Stimulated activated CD8-positive, alpha-beta memory T cell treated with anti-CD3 and anti-CD28 coated beads, Interleukin-7, amount 100 ng/mL, for 48 hours (primary cell): ENCODE measurements around the gene TOM1L2.
"Not testable (repeated sequence)": the region's sequence is repeated elsewhere in the genome, so short reads cannot be mapped to it uniquely, and the experiment has no call there.

Experiments used
- DNase-seq, 2 donors: peaks; one replicate each; pipeline ENCODE4 v3.0.0-alpha.2; 2020; ENCODE audit warnings: low read depth in 1 of 2; ENCODE audit errors: extremely low read depth in 1 of 2

The TOM1L2 gene

DNA sequence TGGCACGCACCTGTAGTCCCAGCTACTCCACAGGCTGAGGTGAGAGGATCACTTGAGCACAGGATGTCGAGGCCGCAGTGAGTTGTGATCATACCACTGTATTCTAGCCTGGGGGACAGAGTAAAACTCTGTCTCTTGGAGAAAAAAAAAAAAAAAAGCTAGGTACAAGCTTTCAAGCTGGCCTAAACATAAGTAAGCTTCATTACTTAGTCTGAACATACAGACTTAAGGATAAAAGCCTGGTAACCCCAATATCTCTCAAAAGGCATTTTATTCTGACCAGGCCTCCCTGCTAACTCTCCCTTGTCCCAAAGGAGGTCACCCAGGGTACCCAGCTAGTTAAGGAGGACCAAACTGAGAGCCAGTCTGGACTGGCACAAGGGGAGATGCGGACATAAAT is 46.2 kb downstream of the TOM1L2 start:
- DNase-seq = no peak

DNA sequence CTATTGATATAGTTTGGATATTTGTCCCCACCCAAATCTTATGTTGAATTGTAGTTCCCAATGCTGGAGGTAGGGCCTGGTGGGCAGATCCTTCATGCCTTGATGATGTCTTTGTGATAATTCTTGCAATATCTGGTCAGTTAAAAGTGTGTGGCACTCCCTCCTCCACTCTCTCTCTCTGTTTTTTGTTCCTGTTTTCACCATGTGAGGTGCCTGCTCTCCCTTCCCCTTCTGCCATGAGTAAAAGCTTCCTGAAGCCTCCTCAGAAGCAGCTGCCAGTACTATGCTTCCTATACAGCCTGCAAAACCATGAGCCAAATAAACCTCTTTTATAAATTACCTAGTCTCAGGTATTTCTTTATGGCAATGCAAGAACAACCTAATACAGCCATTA is 47.3 kb downstream of the TOM1L2 start:
- DNase-seq = no peak

GRCh38 chr17:17924131-17924856 is 47.9 kb downstream of the TOM1L2 start:
- DNase-seq = no peak

GRCh38 chr17:17922070-17922614 is 50.1 kb downstream of the TOM1L2 start:
- DNase-seq = no peak

DNA sequence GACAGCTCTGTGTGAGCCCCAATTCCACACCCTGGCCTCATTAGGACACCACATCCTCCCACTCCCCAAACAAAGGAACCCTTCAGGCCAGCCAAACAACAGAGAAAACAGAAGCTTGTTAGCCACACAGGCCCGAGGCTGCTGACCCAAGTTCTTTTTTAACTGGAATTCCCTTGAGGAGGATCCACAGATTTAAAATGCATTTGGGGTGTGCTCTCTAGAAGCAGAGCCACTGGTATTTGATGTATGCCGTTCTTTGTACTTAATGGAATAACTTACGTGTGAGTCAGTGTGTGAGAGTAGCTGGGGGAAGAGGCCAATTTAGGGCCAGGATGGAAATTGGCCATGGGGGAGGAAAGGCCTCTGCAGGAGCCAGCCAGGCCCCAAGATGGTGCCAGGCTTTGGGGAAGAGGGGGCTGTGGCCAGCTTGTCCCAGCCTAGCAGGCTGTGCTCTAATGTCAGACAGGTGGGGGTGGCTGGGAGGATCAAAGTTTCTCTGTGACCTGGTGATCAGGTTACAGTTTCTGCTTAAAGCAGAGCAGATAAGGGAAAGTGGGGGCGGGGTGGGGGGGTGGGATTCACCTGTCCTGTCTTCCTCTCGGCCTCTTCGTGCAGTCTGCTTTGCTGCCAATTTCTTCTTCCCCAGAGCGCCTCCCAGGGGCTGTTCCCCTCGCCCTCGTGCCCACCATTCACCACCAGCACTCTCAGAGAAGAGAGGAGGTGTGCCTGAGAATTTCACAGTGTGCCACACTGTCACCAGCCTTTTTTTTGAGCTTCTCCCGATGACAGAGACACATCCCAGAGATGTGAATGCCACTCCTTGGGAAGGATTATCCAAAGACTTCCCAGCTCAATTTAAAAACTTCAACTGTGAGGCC is 50.8 kb downstream of the TOM1L2 start:
- DNase-seq = no peak

GRCh38 chr17:17919169-17920107 is 52.8 kb downstream of the TOM1L2 start:
- DNase-seq = peak; percentile 33 to 46

DNA sequence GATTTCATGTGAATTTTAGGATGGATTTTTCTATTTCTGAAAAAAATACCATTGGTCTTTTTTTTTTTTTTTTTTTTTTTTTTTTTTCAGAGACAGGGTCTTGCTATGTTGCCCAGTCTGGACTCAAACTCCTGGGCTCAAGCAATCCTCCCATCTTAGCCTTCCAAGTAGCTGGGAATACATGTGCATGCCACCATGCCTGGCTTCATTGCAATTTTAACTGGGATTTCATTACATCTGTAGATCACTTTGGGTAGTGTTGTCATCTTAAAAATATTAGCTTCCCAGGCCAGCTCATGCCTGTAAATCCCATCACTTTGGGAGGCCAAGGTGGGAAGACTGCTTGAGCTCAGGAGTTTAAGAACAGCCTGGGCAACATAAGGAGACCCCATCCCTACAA is 54.8 kb downstream of the TOM1L2 start:
- no peak for DNase-seq

GRCh38 chr17:17915183-17915582 is 57.0 kb downstream of the TOM1L2 start:
- DNase-seq = no peak

- DNase-seq = peak in 1 of 2 donors; percentile 29
Observed at GRCh38 chr17:17913695-17914332, 58.4 kb downstream of the TOM1L2 start.

DNA sequence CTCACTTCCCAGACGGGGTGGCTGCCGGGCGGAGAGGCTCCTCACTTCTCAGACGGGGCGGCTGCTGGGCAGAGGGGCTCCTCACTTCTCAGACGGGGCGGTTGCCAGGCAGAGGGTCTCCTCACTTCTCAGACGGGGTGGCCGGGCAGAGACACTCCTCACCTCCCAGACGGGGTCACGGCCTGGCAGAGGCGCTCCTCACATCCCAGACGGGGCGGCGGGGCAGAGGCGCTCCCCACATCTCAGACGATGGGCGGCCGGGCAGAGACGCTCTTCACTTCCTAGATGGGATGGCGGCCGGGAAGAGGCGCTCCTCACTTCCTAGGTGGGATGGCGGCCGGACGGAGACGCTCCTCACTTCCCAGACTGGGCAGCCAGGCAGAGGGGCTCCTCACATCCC is 59.9 kb downstream of the TOM1L2 start:
- DNase-seq = not testable (repeated sequence)

DNA sequence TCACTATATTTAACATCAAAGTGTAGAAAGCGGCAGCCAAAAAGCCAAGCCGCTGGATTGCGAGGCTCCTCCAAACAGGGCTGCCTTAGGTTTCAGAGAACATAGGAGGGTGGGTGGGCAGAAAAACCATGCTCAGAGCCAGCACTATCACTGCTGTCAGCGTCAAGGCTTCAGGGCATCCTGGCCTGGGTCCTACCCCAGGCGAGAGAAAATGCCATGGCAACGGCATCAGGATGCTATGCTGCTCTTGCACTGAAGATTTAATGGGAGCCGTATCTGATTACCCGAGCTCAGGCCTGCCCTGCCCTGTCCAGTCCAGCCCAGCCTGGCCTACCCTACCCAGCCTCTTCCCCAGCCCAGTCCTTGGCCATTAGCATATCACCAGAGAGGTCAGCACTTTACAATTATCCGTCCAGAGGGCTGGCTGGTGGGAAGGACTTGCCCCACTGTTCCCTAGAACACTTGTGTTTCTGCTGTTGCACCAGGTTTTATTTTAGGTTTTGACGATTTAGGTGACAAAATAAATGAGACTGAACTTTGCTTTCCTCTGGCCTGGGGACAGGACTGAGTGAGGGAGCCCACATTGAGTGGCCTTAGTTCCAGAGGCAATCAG is 61.1 kb downstream of the TOM1L2 start:
- no peak for DNase-seq

DNA sequence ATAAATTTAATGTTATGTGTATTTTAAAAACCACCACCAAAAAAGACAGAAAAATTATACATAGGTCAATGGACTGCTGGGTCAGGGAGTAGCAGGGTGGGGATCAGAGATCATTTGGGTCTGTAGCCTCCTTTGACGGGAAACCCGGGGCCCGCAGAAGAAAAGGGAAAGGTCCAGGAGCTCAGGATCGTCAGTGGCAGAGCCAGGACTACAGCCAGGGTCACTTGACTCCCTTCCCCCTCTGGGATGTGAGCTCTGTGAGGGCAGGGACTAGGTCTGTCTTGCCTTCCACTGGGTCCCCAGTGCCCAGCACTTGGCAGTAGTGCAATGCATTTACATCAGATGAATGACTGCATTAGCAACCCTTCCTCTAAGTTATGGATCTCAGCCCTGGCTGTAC is 62.1 kb downstream of the TOM1L2 start:
- no peak for DNase-seq

DNA sequence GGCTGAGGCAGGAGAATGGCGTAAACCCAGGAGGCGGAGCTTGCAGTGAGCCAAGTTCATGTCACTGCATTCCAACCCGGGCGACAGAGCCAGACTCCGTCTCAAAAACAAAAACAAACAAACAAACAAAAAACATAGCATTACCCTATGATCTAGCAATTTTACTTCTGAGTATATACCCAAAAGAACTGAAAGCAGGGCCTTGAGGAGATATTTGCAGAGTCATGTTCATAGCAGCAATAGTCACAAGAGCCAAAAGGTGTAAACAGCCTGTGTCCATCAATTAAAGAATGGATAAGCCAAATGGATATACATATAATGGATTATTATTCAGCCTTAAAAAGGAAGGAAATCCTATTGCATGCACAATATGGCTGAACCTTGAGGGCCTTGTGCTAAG is 63.1 kb downstream of the TOM1L2 start:
- no peak for DNase-seq

- no peak for DNase-seq
Observed at GRCh38 chr17:17907469-17907868, 64.7 kb downstream of the TOM1L2 start.

- no peak for DNase-seq
Observed at GRCh38 chr17:17906418-17907215, 65.6 kb downstream of the TOM1L2 start.

GRCh38 chr17:17905036-17905320 is 67.2 kb downstream of the TOM1L2 start:
- DNase-seq = no peak

DNA sequence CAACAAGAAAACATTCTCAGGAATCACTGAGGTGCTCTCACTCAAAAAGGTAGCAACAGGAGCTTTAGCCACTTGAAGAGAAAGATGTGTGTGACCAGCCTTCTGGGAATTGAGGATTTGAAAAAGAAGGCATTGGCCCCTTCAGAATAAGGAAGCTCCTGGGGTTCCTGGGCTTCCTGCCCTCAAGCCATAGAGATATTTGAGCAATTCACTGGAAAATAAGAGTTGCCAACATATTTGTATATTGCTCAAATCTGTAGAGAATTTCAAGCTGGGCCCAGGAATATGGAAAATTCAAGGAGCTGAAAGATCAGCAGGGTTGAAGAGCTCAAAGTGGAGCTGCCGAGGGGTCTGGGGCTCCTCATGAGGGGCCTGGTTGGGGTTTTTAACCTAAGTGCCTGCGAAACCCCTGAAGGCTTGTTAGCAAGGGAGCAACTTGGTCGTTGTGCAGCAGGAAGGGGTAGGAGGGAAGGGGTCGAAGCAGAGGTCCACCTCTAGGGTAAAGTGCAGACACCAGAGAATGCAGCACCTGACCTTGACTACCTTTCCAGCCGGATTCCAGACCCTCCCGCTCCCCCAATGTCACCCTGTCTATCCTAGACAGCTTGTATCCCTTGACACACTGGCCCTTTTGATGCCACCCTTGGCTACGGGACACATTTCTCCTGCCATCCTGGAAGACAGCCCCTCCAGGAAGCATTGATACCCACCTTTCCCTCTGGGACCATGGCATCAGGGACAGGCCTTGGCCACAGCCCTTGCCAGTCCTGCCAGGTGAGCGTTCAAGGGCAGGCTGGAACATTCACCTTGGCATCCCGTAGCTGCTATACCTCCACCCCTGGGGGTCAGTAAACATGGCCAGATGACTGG is 67.8 kb downstream of the TOM1L2 start:
- no peak for DNase-seq

DNA sequence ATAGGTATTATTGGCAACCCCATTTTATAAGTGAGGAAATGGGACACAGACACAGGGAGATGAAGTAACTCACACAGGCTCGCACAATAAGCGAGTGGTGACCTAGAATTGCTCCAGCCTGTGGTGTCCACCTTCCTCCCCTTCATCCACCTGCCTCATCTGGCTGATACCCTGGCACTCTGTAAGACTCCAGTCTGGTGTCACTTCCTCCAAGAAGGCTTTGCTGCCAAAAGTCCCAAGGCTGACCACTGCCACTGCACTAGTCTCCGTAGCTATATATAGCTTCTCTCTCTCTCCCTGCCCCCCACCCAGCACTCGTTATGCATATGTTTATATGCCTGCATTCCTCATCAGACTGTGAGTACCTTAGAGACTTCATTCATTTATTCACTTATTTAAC is 69.3 kb downstream of the TOM1L2 start:
- DNase-seq = no peak
